Putamen (tissue), 1 donor: ENCODE measurements around the gene NUMBL.
"Not testable (repeated sequence)": the region's sequence is repeated elsewhere in the genome, so short reads cannot be mapped to it uniquely, and the experiment has no call there.

Experiments
- DNase-seq: peaks from one replicate; pipeline ENCODE4 v3.0.0-alpha.2; 2016; ENCODE audit warnings: low spot score

The NUMBL gene

DNA sequence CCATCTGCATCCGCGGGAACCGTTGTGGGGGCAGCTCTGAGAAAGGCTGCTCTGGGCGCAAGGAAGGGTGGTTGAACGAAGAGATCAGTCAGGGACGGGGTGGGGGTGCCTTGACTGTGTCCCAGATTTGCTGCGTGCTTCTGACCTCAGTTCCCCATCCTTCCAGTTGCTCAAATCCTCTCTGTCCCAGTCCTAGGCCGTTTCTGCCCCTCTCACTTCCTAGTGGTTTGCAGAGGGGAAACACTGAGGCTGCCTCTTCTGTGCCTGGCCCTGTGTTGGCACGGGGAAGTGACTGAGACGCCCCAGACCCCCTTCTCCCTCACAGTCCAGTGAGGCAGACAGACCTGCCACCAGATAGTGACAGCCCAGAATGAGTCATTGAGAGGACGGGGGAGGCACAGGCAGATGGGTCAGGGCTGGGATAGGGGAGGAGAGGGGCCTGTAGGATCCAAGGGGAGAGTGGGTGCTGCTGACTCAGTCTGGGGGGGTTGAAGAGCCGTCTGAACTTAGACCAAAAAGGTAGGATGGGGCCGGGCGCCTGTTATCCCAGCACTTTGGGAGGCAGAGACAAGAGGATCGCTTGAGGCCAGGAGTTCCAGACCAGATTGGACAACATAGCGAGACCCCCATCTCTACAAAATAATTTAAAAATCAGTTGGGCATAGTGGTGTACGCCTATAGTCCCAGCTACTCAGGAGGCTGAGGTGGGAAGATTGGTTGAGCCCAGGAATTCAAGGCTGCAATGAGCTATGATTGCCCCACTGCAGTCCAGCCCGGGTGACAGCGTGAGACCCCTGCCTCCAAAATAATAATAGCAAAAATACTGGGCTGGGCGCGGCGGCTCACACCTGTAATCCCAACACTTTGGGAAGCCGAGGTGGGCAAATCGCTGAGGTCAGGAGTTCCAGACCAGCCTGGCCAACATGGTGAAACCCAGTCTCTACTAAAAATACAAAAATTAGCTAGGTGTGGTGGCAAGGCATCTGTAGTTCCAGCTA, 26.5 kb downstream of the NUMBL start:
- no peak for DNase-seq

- DNase-seq: peak; percentile 81
These were observed 27.3 kb downstream of the NUMBL start for GRCh38 chr19:40662925-40663694.

DNA sequence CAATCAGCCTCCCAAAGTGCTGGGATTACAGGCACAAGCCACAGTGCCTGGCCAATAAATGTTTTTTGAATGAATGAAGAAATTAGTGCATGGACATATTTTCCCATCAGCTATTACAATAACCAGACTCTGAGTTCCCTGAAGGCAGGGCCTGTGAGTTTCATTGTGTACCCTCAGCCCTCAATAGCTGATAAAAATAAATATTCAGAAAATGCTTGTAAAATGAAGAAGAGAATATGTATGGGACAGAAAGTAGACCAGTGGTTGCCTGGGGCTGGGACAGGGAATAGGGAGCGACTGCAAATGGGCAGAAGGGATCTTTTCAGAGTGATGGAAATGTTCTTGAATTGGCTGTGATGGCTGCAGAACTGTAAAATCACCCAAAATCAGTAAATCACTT, 28.8 kb downstream of the NUMBL start:
- DNase-seq: no peak

DNA sequence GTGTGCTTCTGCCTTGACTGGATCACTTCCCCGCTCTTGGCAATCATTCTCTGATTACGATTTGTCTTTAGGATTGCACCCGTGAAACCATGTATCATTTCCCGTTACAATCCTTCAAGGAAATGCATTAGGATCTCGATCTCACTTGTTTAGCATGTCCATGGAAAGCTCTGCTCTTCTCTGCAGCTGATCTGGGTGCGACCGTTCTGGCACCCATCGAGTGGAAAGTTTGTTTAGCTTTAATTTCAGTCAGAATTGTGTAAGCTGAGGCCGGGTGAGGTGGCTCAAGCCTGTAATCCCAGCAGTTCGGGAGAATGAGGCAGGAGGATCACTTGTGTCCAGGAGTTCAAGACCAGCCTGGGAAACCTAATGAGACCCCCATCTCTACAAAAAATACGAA, 30.9 kb downstream of the NUMBL start:
- DNase-seq: no peak

DNA sequence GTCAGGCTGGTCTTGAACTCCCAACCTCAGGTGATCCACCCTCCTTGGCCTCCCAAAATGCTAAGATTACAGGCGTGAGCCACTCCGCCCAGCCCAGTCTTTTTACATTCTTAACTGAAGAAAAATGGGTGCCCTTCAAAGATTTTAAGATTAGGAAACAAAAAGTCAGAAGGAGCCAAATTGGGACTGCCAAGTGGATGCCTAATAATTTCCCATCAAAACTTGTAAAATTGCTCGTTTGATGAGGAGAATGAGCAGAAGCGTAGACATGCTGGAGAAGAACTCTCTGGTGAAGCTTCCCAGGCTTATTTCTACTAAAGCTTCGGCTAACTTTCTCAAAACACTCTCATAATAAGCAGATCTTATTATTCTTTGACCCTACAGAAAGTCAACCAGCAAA, 31.3 kb downstream of the NUMBL start:
- DNase-seq: no peak

GRCh38 chr19:40658031-40658430, 32.4 kb downstream of the NUMBL start:
- no peak for DNase-seq

GRCh38 chr19:40655684-40656083, 34.8 kb downstream of the NUMBL start:
- DNase-seq: not testable (repeated sequence)

DNA sequence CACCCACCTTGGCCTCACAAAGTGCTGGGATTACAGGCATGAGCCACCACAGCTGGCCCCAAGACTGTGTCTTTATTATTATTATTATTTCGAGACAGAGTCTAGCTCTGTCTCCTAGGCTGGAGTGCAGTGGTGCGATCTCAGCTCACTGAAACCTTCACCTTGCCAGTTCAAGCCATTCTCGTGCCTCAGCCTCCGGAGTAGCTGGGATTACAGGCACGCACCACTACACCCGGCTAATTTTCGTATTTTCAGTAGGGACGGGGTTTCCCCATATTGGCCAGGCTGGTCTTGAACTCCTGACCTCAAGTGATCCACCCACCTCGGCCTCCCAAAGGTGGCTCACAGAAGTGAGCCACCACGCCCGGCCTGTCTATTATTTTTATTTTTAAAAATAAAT, 38.1 kb downstream of the NUMBL start:
- DNase-seq: not testable (repeated sequence)

DNA sequence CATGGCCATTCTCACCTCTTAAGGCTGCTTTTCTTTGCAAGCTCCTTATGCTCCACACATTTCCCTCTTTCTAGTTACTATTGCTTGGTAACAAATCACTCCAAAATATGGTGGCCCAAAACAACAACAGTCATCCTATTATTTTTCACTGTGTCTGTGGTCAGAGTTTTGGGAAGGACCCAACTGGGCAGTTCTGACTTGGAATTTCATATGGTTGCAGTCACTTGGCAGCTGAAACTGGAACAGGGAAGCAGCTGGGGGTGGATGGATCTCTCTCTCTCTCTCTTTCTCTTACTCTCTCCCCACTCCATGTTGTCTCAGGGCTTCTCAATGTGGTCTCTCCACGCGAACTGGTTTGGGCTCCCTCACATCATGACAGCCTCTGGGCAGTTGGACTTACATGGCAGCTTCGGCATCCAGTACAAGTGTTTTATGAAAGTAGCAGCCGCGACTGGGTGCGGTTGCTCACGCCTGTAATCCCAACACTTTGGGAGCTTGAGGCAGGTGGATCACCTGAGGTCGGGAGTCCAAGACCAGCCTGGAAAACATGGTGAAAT, 39.6 kb downstream of the NUMBL start:
- DNase-seq: no peak

DNA sequence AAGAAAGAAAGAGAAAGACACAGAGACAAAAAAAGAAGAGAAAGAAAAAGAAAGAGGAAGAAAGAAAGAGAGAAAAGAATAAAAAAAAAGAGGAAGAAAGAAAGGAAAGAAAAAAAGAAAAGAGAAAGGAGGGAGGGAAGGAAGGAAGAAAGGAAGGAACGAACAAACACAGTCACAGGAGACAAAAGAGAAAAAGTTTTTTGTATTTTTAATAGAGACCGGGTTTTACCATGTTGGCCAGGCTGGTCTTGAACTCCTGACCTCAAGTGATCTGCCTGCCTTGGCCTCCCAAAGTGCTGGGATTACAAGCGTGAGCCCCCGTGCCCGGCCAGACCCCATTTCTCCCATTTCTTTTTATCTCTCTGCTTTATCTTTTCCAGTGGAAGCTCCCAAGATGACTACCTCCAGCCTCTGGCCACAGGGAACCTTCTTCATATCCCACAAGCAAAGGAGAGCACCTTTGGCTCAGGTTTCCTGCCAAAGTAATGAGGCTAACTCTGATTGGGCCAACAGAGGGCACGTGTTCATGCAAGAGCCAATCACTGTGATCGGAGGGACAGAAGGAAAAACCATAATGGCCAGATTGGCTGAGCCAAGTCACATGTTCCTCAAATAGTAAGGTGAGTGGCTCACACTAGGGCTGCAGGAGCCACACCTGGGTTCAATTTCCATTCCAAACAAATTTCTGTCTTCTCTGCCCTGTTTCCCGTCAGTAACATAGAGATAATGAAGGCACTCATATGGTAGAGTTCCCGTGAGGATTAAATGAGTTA, 40.4 kb downstream of the NUMBL start:
- not testable (repeated sequence) for DNase-seq

GRCh38 chr19:40646743-40647254, 43.7 kb downstream of the NUMBL start:
- no peak for DNase-seq

DNA sequence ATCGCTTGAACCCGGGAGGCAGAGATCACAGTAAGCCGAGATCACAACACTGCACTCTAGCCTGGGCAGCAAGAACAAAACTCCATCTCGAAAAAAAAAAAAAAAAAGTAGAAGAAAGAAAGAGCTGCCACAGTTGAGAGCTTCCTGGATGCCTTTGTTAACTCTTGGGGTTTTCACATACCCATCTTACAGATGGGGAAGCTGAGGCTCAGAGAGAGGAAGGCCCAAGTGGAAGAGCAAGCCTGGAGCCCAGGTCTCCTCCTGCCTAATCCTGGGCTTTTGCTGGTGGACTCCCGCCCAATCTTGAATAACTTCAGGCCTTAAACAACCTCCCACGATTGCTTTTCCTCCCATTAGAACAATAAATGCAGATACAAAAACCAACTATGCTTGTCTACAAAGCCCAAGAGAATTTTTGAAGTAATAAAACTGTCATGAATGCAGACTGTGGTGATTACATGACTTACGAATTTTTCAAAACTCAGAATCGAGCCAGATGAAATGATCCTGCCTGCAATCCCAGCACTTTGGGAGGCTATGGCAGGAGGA, 47.6 kb downstream of the NUMBL start:
- no peak for DNase-seq

DNA sequence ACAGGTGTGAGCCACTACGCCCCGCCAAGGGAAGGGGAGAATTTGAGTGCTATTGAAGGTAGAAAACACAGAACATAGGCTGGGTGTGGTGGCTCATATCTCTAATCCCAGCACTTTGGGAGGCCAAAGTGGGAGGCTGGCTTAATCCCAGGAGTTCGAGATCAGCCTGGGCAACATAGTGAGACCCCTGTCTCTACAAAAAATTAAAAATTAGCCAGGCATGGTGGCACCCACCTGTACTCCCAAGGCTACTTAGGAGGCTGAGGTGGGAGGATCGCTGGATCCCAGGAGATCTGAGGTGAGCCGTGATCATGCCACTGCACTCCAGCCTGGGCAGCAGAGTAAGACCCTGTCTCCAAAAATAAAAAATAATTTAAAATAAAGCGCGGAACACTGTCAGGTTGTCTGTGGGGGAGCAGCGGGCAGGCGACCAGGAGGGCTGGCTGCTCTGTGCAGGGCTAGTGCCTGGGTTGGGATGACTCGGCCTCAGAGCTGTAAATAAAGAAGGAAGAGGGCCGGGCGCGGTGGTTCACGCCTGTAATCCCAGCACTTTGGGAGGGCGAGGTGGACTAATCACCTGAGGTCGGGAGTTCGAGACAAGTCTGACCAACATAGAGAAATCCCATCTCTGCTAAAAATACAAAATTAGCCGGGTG, 48.3 kb downstream of the NUMBL start:
- DNase-seq: no peak

- no peak for DNase-seq
These were observed 49.2 kb downstream of the NUMBL start for GRCh38 chr19:40641281-40641680.

DNA sequence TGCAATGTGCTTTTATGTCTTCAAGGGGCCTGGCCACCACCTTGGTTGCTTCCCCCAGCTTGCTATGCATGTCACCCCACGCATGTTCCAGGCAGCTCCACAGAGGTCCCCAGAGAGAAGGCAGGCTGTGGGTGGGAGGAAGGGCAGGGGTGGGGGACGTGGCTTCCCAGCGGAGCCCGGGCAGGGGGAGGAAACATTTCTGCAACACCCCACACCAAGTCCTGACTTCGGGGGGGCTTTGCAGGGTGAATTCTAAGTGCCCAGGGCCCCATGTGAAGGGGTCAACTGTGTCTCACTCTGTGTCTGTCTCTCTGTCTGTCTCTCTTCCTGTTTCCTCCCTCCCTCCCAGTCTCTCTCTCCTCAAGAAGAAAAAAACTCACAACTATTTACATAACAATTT, 49.7 kb downstream of the NUMBL start:
- peak; percentile 58 for DNase-seq

GRCh38 chr19:40639638-40639982, 50.8 kb downstream of the NUMBL start:
- DNase-seq: no peak

GRCh38 chr19:40638327-40638726, 52.1 kb downstream of the NUMBL start:
- no peak for DNase-seq

- DNase-seq: no peak
These were observed 57.2 kb downstream of the NUMBL start for GRCh38 chr19:40633207-40633606.

GRCh38 chr19:40632311-40633036, 58.0 kb downstream of the NUMBL start:
- DNase-seq: no peak

- DNase-seq: no peak
These were observed 59.8 kb downstream of the NUMBL start for GRCh38 chr19:40630571-40631160.
